LNCaP clone FGC (cell line): ENCODE results near the gene INPP5A.

Experiments
- DNase-seq: peaks from one replicate; pipeline ENCODE4 v3.0.0-alpha.2; 2011; ENCODE audit warnings: low read depth
- H3K4me3 ChIP-seq: 2 replicates; pipeline ENCODE4 v1.5.1; 2011; ENCODE audit warnings: mild to moderate bottlenecking, low read depth, low read length, control low read depth
- TF ChIP-seq, protein P1 (sequence below): IDR thresholded peaks from 2 replicates; pipeline ENCODE4 v1.5.1; 2012; ENCODE audit warnings: mild to moderate bottlenecking; ENCODE audit not compliant: control insufficient read depth, insufficient read depth; ENCODE audit errors: extremely low read depth

INPP5A gene

DNA sequence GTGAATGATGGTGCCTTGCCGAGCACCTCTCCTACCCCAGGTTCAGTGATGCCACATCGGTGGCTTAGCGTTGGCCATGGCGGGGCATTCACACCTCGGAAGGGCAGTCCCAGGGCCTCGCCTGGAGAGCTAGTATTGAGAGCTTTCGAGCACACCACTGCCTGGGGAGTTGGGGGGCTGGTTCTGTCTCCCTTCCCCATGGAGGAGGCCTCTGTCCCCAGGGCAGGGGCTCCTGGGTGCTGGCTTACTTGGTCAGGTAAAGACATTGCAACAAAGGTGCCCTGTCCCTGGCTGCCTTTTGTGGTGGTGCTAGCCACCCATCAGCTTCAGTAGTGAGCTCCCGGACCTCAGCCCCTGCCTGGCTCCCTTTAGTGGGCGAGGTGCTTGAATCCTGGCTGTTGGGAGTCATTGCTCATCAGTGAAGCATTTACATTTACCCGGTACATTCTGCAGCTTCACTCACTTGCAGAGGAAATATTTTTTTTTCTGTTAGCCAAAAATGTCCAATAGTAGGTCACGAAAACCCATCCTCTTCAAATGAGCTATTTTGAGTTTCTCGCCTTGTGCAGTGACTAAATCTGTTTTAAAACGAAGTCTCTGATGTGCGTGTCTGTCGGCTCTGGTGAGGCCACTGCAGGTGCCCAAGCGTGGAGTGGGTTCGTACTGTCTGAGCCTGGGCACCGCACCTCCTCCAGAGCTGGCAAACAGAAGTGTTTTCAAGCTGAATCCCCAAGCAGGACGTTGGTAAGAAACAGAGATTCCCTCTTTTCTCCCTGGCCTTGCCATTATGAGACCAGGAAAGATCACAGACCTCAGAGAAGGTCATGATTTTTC, 95.5 kb downstream of the INPP5A start:
- TF ChIP-seq, protein P1, sequence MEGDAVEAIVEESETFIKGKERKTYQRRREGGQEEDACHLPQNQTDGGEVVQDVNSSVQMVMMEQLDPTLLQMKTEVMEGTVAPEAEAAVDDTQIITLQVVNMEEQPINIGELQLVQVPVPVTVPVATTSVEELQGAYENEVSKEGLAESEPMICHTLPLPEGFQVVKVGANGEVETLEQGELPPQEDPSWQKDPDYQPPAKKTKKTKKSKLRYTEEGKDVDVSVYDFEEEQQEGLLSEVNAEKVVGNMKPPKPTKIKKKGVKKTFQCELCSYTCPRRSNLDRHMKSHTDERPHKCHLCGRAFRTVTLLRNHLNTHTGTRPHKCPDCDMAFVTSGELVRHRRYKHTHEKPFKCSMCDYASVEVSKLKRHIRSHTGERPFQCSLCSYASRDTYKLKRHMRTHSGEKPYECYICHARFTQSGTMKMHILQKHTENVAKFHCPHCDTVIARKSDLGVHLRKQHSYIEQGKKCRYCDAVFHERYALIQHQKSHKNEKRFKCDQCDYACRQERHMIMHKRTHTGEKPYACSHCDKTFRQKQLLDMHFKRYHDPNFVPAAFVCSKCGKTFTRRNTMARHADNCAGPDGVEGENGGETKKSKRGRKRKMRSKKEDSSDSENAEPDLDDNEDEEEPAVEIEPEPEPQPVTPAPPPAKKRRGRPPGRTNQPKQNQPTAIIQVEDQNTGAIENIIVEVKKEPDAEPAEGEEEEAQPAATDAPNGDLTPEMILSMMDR: no peak
- DNase-seq: no peak
- H3K4me3 ChIP-seq: no peak overlapping the region

DNA sequence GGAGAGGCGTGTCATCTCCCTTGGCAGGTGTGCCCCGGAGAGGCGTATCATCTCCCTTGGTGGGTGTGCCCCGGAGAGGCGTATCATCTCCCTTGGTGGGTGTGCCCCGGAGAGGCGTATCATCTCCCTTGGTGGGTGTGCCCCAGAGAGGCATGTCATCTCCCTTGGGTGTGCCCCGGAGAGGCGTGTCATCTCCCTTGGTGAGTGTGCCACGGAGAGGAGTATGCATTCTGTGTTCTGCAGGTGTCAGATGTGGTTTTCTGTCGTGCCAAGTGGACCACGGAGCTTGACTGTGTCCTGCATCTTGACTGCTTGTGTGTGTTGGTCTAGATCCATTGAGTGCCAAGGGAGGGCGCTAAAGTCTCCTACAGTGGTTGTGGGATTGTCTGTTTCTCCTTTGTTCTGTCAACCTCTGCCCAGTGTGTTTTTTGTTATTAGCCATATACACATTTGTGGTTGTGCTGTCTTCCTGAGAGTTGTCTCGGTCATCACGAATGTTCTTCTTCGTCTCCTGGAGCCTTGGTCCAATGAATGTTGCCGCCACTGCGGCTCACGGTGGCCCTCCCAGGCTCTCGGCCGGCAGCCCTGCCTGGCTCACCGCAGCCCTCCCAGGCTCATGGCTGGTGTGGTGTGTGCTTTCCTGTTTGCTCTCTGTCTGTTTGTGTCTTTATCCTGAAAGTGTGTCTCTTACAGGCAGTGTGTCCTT, 96.8 kb downstream of the INPP5A start:
- peak; percentile 28 for DNase-seq
- H3K4me3 ChIP-seq: no peak overlapping the region
- TF ChIP-seq, protein P1: no peak

DNA sequence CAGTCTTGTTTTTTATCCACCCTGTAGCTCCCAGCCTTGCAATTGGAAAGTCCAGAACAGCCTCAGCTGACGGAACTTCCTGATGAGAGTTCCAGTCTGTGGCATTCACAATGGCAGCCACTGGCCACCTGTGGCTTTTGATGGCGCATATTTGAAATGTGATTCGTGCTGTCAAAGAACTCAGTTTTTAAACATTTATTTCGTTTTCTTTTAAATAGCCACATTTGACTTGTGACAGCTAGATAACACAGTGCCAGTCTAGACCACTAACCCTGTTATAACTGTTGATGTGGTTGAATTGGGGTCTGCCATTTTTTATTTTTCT, 97.3 kb downstream of the INPP5A start:
- no peak for DNase-seq
- TF ChIP-seq, protein P1: no peak
- H3K4me3 ChIP-seq: no peak overlapping the region

DNA sequence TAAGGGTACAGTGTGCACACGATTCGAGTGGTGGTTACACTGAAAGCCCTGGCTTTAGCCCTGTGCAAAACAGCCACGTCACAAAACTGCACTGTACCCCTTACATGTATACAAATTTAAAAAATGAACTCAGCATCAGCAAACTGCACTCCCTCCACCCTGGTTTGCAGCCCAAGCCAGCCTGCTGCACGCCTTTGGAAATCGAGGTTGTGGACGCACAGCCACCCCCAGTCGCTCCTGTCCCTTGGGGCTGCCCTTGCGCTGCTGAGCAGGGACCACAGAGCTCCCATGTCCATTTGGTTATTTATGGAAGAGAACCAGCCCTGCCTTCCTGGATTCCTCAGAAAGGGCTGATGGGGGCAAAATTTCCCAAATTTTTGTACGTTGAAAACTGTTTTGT, 98.8 kb downstream of the INPP5A start:
- TF ChIP-seq, protein P1: no peak
- DNase-seq: no peak
- no peak overlapping the region for H3K4me3 ChIP-seq

DNA sequence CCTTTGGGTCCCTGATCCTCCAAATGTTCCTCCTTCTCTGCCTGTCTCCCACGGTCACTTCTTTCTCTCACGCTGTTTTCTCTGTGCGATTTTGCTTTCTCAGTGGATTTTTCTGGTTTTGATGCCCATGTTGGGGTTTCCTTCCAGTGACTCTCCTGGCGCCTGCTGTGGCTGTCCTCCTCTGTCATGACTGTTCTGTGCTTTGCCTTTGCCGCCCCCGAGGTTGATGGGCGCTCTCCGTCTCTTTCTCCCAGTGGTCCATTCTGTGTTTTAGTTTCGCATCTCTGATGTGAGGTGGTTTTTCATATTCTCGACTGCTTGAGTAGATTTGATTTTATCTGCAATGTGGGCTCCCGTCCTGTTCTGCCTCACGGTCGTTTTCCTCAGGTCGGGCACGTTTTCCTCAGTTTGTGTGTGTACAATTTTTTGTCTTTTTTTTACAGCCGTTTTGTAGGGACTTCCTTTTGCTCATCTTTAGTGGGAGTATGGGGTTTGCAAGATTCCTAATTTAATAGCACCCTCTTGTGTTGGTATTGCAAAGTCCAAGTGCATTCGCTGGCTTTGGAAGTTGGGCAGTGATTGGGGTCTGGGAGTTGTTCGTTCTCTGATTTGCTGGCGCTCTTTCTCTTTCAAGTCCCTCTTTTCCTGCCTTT, 100.0 kb downstream of the INPP5A start:
- TF ChIP-seq, protein P1: peak; percentile 81
- DNase-seq: peak; percentile 32
- no peak overlapping the region for H3K4me3 ChIP-seq

DNA sequence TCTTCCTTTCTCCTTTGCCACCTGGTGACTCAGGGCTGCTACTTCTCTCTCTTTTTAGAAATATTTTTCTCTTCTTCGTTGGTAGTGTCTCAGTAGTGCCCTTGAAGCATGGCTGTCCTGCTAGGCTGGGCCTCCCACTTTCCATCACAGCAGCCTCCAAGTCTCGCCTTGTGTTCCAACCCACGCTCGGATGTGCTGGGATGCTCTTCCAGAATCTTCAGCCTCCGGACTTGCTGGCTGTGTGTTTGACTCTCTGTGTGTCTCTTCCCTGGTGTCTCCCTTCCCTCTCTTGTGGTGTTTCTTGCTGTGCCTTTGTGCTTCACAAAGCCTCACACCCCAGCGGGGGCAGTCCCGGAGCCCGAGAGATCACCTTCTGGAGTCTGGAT, 100.5 kb downstream of the INPP5A start:
- TF ChIP-seq, protein P1: no peak
- no peak for DNase-seq
- no peak overlapping the region for H3K4me3 ChIP-seq
